HCT116 (cell line): ENCODE results near the gene AJUBA. TPM values are rescaled to one million over a fixed set of nuclear protein-coding genes. Genes with fewer than 3 reads are reported as not detected.

Experiments
- ATAC-seq: fragments of 200-7000 bp; cut with Tn5 transposase; 2 replicates; pipeline ENCODE4 v1.9.1; 2020; ENCODE audit warnings: mild to moderate bottlenecking, moderate library complexity
- BruUV-seq: library from RNA; stranded (reverse); fragments of 400-500 nt; replicated peaks from 2 replicates; lab custom pipeline; 2021; lab: Mats Ljungman, UMichigan
- CTCF ChIA-PET: fragments of 300-600 bp; sonication (Branson Sonifier 250); formaldehyde crosslinking; loops from one replicate; lab custom pipeline; 2021; ENCODE audit warnings: antibody characterized with exemption; lab: Charles Lee
- POLR2A ChIA-PET: fragments of 300-600, 350-600 bp; sonication (Branson Sonifier 250); formaldehyde crosslinking; loops from one replicate; lab custom pipeline; 2021; ENCODE audit warnings: antibody characterized with exemption; lab: Charles Lee
- RAD21 ChIA-PET, 2 experiments: fragments of 300-600 bp; sonication (Branson Sonifier 250); formaldehyde crosslinking; loops; one replicate each; lab custom pipeline; 2023; ENCODE audit warnings: low total read pairs in 2 of 2; ENCODE audit not compliant: uncharacterized antibody in 2 of 2, unreplicated experiment in 2 of 2, low non-redundant PET in 1 of 2; lab: Charles Lee
- DNase-seq: peaks from one replicate; pipeline ENCODE4 v3.0.0-alpha.2; 2010; ENCODE audit warnings: low read depth, low spot score
- H2AFZ ChIP-seq: fragments of 200-600 bp; shearing (Covaris generic), sonication (generic); 2 replicates; pipeline ENCODE4 v1.6.1; 2017; ENCODE audit warnings: low read depth, mixed run types, mixed read lengths, antibody characterized with exemption, low read length; ENCODE audit not compliant: poor library complexity, severe bottlenecking
- H3K27ac ChIP-seq: 2 replicates; pipeline ENCODE4 v1.5.1; 2012; ENCODE audit warnings: low read depth, low read length
- H3K27me3 ChIP-seq: fragments of 200-600 bp; sonication (generic); 2 replicates; pipeline ENCODE4 v1.6.1; 2016; ENCODE audit warnings: mixed run types, low read length, mixed read lengths; ENCODE audit not compliant: insufficient read depth
- H3K36me3 ChIP-seq, 2 experiments: fragments of 200-500 bp in 1 of 2; fragments of 200-600 bp in 1 of 2; sonication (Bioruptor generic) in 1 of 2; sonication (generic) in 1 of 2; 2 replicates each; pipeline versions ENCODE4 v1.5.1 to v1.6.1; 2014 to 2016; ENCODE audit warnings: low read length in 2 of 2, inconsistent platforms in 1 of 2, mixed read lengths in 1 of 2, mixed run types in 1 of 2; ENCODE audit not compliant: insufficient read depth in 2 of 2, control insufficient read depth in 1 of 2
- H3K4me1 ChIP-seq, 2 experiments: fragments of 200-600 bp in 1 of 2; sonication (generic) in 1 of 2; 2 replicates each; pipeline versions ENCODE4 v1.5.1 to v1.6.1; 2012 to 2017; ENCODE audit warnings: low read length in 2 of 2, inconsistent platforms in 1 of 2, mild to moderate bottlenecking in 1 of 2, mixed read lengths in 1 of 2, mixed run types in 1 of 2, moderate library complexity in 1 of 2; ENCODE audit not compliant: insufficient read depth in 2 of 2, control insufficient read depth in 1 of 2
- H3K4me2 ChIP-seq: fragments of 200-600 bp; sonication (generic); 2 replicates; pipeline ENCODE4 v1.6.1; 2017; ENCODE audit warnings: mixed run types, low read length, mixed read lengths
- H3K4me3 ChIP-seq, 2 experiments: fragments of 200-600 bp in 1 of 2; sonication (generic) in 1 of 2; replicated peaks in 1 of 2; 2 replicates each; pipeline ENCODE4 v1.5.1; 2011 to 2016; ENCODE audit warnings: low read length in 2 of 2, control low read depth in 1 of 2, low read depth in 1 of 2, mild to moderate bottlenecking in 1 of 2, mixed read lengths in 1 of 2, mixed run types in 1 of 2
- H3K79me2 ChIP-seq: fragments of 200-600 bp; sonication (generic); 2 replicates; pipeline ENCODE4 v1.6.1; 2017; ENCODE audit warnings: mild to moderate bottlenecking, mixed run types, low read length, moderate library complexity, mixed read lengths; ENCODE audit not compliant: insufficient read depth
- H3K9ac ChIP-seq: fragments of 200-600 bp; sonication (generic); 2 replicates; pipeline ENCODE4 v1.6.1; 2016; ENCODE audit warnings: low read length, mixed read lengths
- H3K9me2 ChIP-seq: fragments of 200-600 bp; sonication (generic), shearing (Covaris generic); 2 replicates; pipeline ENCODE4 v1.6.1; 2017; ENCODE audit warnings: mixed run types, mild to moderate bottlenecking, moderate library complexity; ENCODE audit not compliant: insufficient read depth
- H3K9me3 ChIP-seq, 2 experiments: fragments of 200-500 bp in 1 of 2; fragments of 200-600 bp in 1 of 2; sonication (Bioruptor generic) in 1 of 2; sonication (generic) in 1 of 2; 2 replicates each; pipeline ENCODE4 v1.6.1; 2014 to 2017; ENCODE audit warnings: low read length in 2 of 2, mixed read lengths in 2 of 2, inconsistent platforms in 1 of 2, low read depth in 1 of 2, mild to moderate bottlenecking in 1 of 2, mixed run types in 1 of 2, moderate library complexity in 1 of 2; ENCODE audit not compliant: control insufficient read depth in 1 of 2, insufficient read depth in 1 of 2
- H4K20me1 ChIP-seq: fragments of 200-600 bp; sonication (generic), shearing (Covaris generic); 2 replicates; pipeline ENCODE4 v1.6.1; 2017; ENCODE audit warnings: mixed run types, mild to moderate bottlenecking, moderate library complexity; ENCODE audit not compliant: insufficient read depth
- CBX3 ChIP-seq: IDR thresholded peaks from 2 replicates; pipeline ENCODE4 v1.6.1; 2012; ENCODE audit warnings: low read depth
- EGR1 ChIP-seq: IDR thresholded peaks from 2 replicates; pipeline ENCODE4 v1.6.1; 2012; ENCODE audit warnings: low read depth
- FOSL1 ChIP-seq: IDR thresholded peaks from 2 replicates; pipeline ENCODE4 v1.6.1; 2012; ENCODE audit warnings: low read depth
- JUND ChIP-seq: IDR thresholded peaks from 2 replicates; pipeline ENCODE4 v1.6.1; 2012
- POLR2A ChIP-seq: IDR thresholded peaks from 2 replicates; pipeline ENCODE4 v1.7.0; 2011; ENCODE audit warnings: borderline replicate concordance; ENCODE audit not compliant: insufficient read depth, insufficient read length; ENCODE audit errors: extremely low read depth
- RAD21 ChIP-seq: IDR thresholded peaks from 2 replicates; pipeline ENCODE4 v1.6.1; 2012; ENCODE audit warnings: low read depth, mild to moderate bottlenecking
- SIN3A ChIP-seq: IDR thresholded peaks from 2 replicates; pipeline ENCODE4 v1.6.1; 2012; ENCODE audit warnings: low read depth
- SP1 ChIP-seq: IDR thresholded peaks from 2 replicates; pipeline ENCODE4 v1.6.1; 2012; ENCODE audit warnings: low read depth
- SRF ChIP-seq: IDR thresholded peaks from 2 replicates; pipeline ENCODE4 v1.6.1; 2012; ENCODE audit warnings: low read depth
- YY1 ChIP-seq: IDR thresholded peaks from 2 replicates; pipeline ENCODE4 v1.6.1; 2011; ENCODE audit warnings: low read length, low read depth, moderate library complexity, mild to moderate bottlenecking; ENCODE audit not compliant: insufficient replicate concordance; ENCODE audit errors: extremely low read depth
- ZFX ChIP-seq: fragments of 450-650 bp; IDR thresholded peaks from 2 replicates; pipeline ENCODE4 v1.6.1; 2017
- ZNF274 ChIP-seq: fragments of 200-500 bp; sonication (Bioruptor generic); IDR thresholded peaks from 2 replicates; pipeline ENCODE4 v1.6.1; 2014; ENCODE audit warnings: mild to moderate bottlenecking, low read depth, low read length, inconsistent platforms
- intact Hi-C: fragments of 100-400 bp; cut with micrococcal nuclease; formaldehyde crosslinking; loops from 2 replicates; pipeline ENCODE4 v1.10.0; 2022
- total RNA-seq: library from RNA; stranded (reverse); gene quantifications from one replicate; pipeline ENCODE4 v1.2.1, GENCODE V29; 2021; ENCODE audit not compliant: unreplicated experiment
- TF ChIP-seq, protein P1 (sequence below): IDR thresholded peaks from 2 replicates; pipeline ENCODE4 v1.6.1; 2012
- TF ChIP-seq, protein P2 (sequence below), 3 experiments: fragments of 200-600 bp in 1 of 3; sonication (generic) in 1 of 3; IDR thresholded peaks in 2 of 3; conservative IDR thresholded peaks in 1 of 3; 2 replicates each; pipeline ENCODE4 v1.5.1; 2012 to 2017; ENCODE audit warnings: low read depth in 2 of 3, low read length in 2 of 3, antibody characterized with exemption in 1 of 3, borderline replicate concordance in 1 of 3, control low read depth in 1 of 3, mild to moderate bottlenecking in 1 of 3, mixed read lengths in 1 of 3, mixed run types in 1 of 3, moderate library complexity in 1 of 3; ENCODE audit not compliant: insufficient read depth in 1 of 3
- TF ChIP-seq, protein P3 (sequence below): IDR thresholded peaks from 2 replicates; pipeline ENCODE4 v1.6.1; 2011; ENCODE audit warnings: mild to moderate bottlenecking, low read length, moderate library complexity; ENCODE audit not compliant: insufficient replicate concordance; ENCODE audit errors: extremely low read depth

The AJUBA gene
- total RNA-seq, 1 experiment from 2014 or later, result 39.7 TPM

DNA sequence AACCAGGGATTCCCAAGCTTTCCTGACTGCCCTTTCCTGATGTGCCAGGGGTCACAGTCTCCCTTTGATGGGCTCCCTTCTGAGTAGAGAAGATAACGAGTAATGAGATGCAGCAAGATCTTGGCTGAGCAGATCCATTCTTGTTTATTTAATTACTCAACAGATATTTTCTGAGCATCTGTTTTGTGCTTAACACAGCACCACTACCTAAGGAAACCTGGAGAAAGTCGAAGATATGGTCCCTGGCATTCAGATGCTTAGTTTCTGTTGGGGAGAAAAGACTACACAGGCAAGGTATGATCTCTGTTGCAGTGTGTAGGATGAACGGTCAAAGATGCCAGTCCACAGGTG, 3.9 kb downstream of the AJUBA start:
- no TSS peak for BruUV-seq
- RAD21 ChIA-PET, result interaction anchor here in 1 of 2 experiments (0.6 kb wide), 1 partner anchor 23 kb away, joined by 4 read pairs; no protein-coding TSS in a partner anchor
- Histone ChIP-seq H3K27me3 (no peaks in the 10 kb centered on the region), H3K9ac (peak overlapping the region; percentile 90), H3K36me3 (peaks cover 0 to 21% of the 10 kb centered on the region in 2 experiments; a peak in 1 of 4 replicates), H3K9me3 (no peaks in the 10 kb centered on the region), H4K20me1 (no peaks in the 10 kb centered on the region), H3K4me1 (peaks cover 60 to 65% of the 10 kb centered on the region in 2 experiments), H3K79me2 (peaks cover 53% of the 10 kb centered on the region), H2AFZ (no peak overlapping the region), H3K4me2 (peak overlapping the region; percentile 97), H3K4me3 (peak overlapping the region in 1 of 2 experiments; percentile 38; a peak in 2 of 4 replicates), H3K27ac (peak overlapping the region; percentile 95), H3K9me2 (no peaks in the 10 kb centered on the region)
- CTCF ChIA-PET, result interaction anchor here (1.9 to 2.6 kb wide), 4 partner anchors 8 to 90 kb away, joined by 10 to 22 read pairs (median 16); no protein-coding TSS in a partner anchor
- intact Hi-C loops, result no loop called here
- POLR2A ChIA-PET, result no interaction called here
- ATAC-seq (no peak), DNase-seq (no peak)
- TF ChIP-seq CBX3 (no peak), ZNF274 (no peak), JUND (no peak), EGR1 (no peak), SP1 (no peak), SIN3A (no peak), FOSL1 (no peak), YY1 (no peak), ZFX (no peak), POLR2A (no peak), RAD21 (no peak), SRF (no peak)
- TF ChIP-seq, protein P1, sequence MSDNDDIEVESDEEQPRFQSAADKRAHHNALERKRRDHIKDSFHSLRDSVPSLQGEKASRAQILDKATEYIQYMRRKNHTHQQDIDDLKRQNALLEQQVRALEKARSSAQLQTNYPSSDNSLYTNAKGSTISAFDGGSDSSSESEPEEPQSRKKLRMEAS, result no peak
- TF ChIP-seq, protein P2, sequence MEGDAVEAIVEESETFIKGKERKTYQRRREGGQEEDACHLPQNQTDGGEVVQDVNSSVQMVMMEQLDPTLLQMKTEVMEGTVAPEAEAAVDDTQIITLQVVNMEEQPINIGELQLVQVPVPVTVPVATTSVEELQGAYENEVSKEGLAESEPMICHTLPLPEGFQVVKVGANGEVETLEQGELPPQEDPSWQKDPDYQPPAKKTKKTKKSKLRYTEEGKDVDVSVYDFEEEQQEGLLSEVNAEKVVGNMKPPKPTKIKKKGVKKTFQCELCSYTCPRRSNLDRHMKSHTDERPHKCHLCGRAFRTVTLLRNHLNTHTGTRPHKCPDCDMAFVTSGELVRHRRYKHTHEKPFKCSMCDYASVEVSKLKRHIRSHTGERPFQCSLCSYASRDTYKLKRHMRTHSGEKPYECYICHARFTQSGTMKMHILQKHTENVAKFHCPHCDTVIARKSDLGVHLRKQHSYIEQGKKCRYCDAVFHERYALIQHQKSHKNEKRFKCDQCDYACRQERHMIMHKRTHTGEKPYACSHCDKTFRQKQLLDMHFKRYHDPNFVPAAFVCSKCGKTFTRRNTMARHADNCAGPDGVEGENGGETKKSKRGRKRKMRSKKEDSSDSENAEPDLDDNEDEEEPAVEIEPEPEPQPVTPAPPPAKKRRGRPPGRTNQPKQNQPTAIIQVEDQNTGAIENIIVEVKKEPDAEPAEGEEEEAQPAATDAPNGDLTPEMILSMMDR (IDR thresholded peaks at IDR 0.05 in 2 of 3, conservative IDR thresholded peaks at IDR 0.05 in 1 of 3; ENCODE audit: borderline replicate concordance in 1 of 3, insufficient read depth in 1 of 3, low read depth in 2 of 3, low read length in 2 of 3), result no peak
- TF ChIP-seq, protein P3, sequence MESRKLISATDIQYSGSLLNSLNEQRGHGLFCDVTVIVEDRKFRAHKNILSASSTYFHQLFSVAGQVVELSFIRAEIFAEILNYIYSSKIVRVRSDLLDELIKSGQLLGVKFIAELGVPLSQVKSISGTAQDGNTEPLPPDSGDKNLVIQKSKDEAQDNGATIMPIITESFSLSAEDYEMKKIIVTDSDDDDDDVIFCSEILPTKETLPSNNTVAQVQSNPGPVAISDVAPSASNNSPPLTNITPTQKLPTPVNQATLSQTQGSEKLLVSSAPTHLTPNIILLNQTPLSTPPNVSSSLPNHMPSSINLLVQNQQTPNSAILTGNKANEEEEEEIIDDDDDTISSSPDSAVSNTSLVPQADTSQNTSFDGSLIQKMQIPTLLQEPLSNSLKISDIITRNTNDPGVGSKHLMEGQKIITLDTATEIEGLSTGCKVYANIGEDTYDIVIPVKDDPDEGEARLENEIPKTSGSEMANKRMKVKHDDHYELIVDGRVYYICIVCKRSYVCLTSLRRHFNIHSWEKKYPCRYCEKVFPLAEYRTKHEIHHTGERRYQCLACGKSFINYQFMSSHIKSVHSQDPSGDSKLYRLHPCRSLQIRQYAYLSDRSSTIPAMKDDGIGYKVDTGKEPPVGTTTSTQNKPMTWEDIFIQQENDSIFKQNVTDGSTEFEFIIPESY, result no peak
